ENCODE data around the gene KIAA0232. TPM values are rescaled to one million over a fixed set of nuclear protein-coding genes. Genes with fewer than 3 reads are reported as not detected.
A peak's percentile ranks its signal among the peaks of the same experiment; 100 is the strongest.

The KIAA0232 gene
- total RNA-seq, 4 donors from 2014 or later = 39.4 to 66.6 (median 47.1) TPM

DNA sequence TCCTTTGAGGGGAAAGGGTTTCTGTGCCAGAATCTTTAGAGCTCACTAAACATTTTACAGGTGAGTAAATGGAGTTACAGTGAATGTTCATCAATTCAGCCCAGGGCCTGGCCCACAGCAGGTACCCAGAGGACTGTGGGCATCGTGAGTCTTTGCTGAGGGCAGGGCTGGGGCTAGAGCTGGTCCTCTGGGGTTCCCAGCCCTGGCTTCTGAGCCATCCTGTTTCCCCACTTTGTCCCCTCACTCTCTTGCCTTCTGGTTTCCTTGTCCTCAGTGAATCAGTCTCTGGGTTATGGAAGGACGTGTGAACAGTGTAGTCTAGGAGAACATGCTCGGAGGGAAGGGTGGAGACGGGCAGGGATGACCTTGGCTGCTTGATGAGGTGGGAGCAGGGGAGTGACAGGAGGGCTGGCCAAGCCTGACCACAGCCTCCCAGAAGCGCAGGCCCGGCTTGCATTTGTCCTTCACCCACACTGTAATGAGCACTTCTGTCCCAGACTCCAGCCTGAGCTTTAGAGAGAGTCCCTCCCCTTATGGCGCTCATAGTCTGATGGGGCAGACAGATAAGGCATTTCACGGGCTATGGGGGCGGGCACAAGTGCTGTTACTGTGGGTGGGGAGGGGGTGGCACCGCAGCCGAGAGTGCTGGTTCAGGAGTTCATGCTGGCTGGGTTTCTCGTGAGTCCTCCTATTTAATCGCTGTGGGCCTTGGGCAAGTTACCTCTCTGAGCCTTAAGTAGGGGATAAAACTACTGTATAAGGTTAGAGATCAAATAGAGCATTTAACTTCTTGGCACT is 144.4 kb downstream of the KIAA0232 start:
- no peaks in the 10 kb centered on the region for H3K27me3 ChIP-seq
- H3K4me1 ChIP-seq = peaks cover 0 to 40% (median 0%) of the 10 kb centered on the region in 3 donors
- 56 to 80% methylated on average over 1 to 8 of the region's 13 CpGs for WGBS, 2 donors (ENCODE audit: low coverage in 1 of 2)
- ATAC-seq = peak; percentile 20
- peaks cover 0 to 32% of the 10 kb centered on the region in 2 donors for H3K36me3 ChIP-seq
- no peaks in the 10 kb centered on the region for H3K9me3 ChIP-seq
- peak overlapping the region in 2 of 4 donors; percentile 43 to 54 for H3K27ac ChIP-seq
- no peak overlapping the region for H3K4me3 ChIP-seq
- TF ChIP-seq, protein P1, sequence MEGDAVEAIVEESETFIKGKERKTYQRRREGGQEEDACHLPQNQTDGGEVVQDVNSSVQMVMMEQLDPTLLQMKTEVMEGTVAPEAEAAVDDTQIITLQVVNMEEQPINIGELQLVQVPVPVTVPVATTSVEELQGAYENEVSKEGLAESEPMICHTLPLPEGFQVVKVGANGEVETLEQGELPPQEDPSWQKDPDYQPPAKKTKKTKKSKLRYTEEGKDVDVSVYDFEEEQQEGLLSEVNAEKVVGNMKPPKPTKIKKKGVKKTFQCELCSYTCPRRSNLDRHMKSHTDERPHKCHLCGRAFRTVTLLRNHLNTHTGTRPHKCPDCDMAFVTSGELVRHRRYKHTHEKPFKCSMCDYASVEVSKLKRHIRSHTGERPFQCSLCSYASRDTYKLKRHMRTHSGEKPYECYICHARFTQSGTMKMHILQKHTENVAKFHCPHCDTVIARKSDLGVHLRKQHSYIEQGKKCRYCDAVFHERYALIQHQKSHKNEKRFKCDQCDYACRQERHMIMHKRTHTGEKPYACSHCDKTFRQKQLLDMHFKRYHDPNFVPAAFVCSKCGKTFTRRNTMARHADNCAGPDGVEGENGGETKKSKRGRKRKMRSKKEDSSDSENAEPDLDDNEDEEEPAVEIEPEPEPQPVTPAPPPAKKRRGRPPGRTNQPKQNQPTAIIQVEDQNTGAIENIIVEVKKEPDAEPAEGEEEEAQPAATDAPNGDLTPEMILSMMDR (IDR thresholded peaks at IDR 0.05) = no peak
- TF ChIP-seq POLR2A (IDR thresholded peaks at IDR 0.05) (no peak), POLR2AphosphoS5 (IDR thresholded peaks at IDR 0.05) (no peak), EP300 (IDR thresholded peaks at IDR 0.05) (no peak)

DNA sequence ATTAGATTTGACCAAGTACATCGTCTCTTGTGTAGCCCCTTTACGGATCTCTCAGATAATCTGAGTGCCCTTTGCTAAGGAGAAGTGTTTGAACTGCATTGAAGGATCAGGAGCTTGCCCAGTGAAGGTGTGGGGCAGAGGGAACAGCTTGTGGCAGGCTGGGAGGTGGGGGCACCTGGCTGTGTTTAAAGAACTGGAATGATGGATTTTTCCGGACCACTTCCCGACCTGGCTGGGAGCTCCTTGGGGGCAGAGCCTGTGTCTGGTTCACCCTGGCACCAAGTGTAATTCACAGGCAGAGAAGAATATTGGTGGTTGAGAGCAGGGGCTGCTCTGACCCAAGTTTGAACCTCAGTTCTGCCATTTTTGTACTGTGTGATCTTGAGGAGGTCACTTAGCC is 145.6 kb downstream of the KIAA0232 start:
- Histone ChIP-seq H3K4me1 (peaks cover 0 to 40% (median 0%) of the 10 kb centered on the region in 3 donors), H3K4me3 (no peak overlapping the region), H3K27ac (no peak overlapping the region), H3K36me3 (peaks cover 0 to 32% of the 10 kb centered on the region in 2 donors), H3K9me3 (no peaks in the 10 kb centered on the region), H3K27me3 (no peaks in the 10 kb centered on the region)
- no peak for TF ChIP-seq POLR2AphosphoS5 (IDR thresholded peaks at IDR 0.05)
- 82 to 96% methylated on average over 2 to 4 of the region's 4 CpGs for WGBS, 2 donors (ENCODE audit: low coverage in 1 of 2)
- no peak for ATAC-seq

DNA sequence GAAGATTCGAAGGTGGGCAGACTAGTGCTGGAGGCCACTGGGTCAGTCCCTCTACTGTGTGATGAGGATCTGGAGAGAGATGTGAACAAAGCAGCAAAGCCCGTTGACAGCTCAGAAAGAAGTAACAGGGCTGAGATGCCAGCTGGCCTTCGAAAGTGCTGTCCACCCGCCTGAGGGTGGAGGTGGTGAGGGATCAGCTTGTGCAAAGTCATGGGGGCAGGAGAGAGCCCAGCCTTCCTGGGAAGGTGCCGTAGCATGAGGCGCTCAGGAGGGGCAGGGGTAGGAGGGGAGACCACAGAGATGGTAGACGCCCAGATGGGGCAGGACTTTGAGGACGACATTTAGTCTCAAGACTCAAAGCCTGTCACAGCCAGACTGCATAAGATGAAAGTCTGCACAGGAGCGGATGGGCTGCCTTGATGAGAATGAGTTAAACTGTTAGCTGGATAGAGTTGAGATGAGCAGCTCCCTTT is 146.8 kb downstream of the KIAA0232 start:
- Histone ChIP-seq H3K4me3 (no peak overlapping the region), H3K9me3 (no peaks in the 10 kb centered on the region), H3K27me3 (no peaks in the 10 kb centered on the region), H3K36me3 (peaks cover 0 to 19% of the 10 kb centered on the region in 2 donors), H3K4me1 (peaks cover 0 to 40% (median 0%) of the 10 kb centered on the region in 3 donors), H3K27ac (peak overlapping the region in 1 of 4 donors; percentile 18)
- ATAC-seq = no peak
- WGBS, 2 donors (ENCODE audit: low coverage in 1 of 2) = 72 to 84% methylated on average over 8 to 9 of the region's 9 CpGs
- no peak for TF ChIP-seq POLR2A (IDR thresholded peaks at IDR 0.05)
- no peak for TF ChIP-seq EP300 (IDR thresholded peaks at IDR 0.05)
- no peak for TF ChIP-seq POLR2AphosphoS5 (IDR thresholded peaks at IDR 0.05)
- TF ChIP-seq, protein P1 (IDR thresholded peaks at IDR 0.05) = no peak

DNA sequence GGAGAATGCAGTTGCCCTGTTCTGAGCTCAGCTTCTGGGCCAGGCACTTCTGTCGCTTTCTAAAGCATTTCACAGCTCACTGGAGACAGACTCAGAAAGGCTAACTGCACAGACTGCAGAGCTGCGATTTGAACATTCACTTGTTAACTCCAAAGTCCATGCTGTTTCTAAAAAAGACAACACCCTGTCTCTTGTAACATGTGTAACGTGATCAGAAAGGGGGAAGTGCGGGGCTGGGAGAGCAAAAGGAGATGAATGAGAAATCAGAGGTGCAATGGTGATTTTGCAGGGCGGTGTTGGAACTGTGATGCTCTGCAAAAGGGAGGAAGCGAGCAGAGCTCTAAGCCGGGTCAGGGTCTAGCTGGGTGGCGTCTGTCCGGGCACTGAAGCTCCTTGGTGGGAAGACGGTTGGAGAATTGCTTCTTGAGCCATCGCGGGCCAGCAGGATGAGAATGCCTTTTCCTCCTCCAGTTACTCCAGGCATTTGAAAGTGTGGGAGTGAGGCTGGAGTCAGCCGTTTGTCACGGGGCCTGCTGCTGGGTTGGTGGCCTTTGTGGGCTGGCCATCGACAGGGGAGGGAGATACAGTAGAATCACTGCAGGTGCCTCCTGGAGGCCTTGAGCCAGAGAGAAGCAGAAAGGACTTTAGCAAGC is 147.4 kb downstream of the KIAA0232 start:
- ATAC-seq = no peak
- H3K4me1 ChIP-seq = peaks cover 0 to 40% (median 0%) of the 10 kb centered on the region in 3 donors

DNA sequence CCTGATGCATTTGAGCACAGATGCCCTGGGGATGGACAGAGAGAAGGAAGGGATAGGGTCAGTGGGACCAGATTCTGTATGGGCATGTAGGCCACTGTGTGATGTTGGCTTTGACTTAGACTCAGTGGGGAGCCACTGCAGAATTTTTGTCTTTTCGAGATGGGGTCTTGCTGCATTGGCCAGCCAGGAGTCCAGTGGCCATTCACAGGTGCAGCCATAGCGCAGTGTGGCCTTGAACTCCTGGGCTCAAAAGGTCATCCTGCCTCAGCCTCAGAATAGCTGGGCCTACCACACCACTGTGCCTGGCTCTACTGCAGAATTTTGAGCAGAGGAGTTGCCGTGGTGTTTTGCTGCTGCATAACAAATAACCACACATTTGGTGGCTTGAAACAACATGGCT is 149.9 kb downstream of the KIAA0232 start:
- TF ChIP-seq, protein P1 (IDR thresholded peaks at IDR 0.05) = no peak
- no peak for TF ChIP-seq POLR2A (IDR thresholded peaks at IDR 0.05)
- no peak for TF ChIP-seq POLR2AphosphoS5 (IDR thresholded peaks at IDR 0.05)
- TF ChIP-seq EP300 (IDR thresholded peaks at IDR 0.05) = no peak
- H3K4me3 ChIP-seq = no peak overlapping the region
- ATAC-seq = no peak
- H3K9me3 ChIP-seq = no peaks in the 10 kb centered on the region
- H3K27ac ChIP-seq = no peak overlapping the region
- H3K4me1 ChIP-seq = peaks cover 0 to 31% (median 0%) of the 10 kb centered on the region in 3 donors
- no peaks in the 10 kb centered on the region for H3K36me3 ChIP-seq
- no peaks in the 10 kb centered on the region for H3K27me3 ChIP-seq
- 90 to 100% methylated on average over 2 of the region's 3 CpGs for WGBS, 2 donors (ENCODE audit: low coverage in 1 of 2)

More for the DNA sequence above, 147.4 kb downstream of the KIAA0232 start:
- Histone ChIP-seq H3K27ac (peak overlapping the region in 1 of 4 donors; percentile 18), H3K9me3 (no peaks in the 10 kb centered on the region), H3K36me3 (peaks cover 0 to 13% of the 10 kb centered on the region in 2 donors), H3K4me3 (no peak overlapping the region), H3K27me3 (no peaks in the 10 kb centered on the region)
- 59 to 83% methylated on average over 7 to 9 of the region's 15 CpGs for WGBS, 2 donors (ENCODE audit: low coverage in 1 of 2)
- TF ChIP-seq EP300 (IDR thresholded peaks at IDR 0.05) (no peak), POLR2A (IDR thresholded peaks at IDR 0.05) (no peak), POLR2AphosphoS5 (IDR thresholded peaks at IDR 0.05) (no peak)
- TF ChIP-seq, protein P1 (IDR thresholded peaks at IDR 0.05) = no peak

Measured in gastroesophageal sphincter (tissue), 4 donors.